ENCODE results near the gene HBS1L.

DNA sequence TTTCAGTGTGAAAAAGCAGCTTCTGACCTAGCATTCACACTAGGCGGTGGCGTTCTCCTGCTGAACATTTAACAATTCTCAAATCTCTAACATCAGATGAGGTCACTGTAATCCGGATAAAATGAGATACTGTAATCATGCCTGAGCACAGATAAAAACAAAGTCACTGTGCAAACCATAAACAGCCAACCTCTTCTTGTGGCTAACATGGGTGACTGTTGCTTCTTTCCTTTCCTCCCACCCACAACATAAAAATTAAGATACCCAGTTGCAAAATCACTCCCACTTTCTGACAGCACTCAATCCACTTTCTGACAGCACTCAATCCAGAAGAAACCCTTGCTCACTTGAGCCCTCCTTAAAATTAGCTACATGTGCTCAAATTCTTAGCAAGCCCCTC lies 93.3 kb downstream of the HBS1L start:
- TF ChIP-seq, protein P1, sequence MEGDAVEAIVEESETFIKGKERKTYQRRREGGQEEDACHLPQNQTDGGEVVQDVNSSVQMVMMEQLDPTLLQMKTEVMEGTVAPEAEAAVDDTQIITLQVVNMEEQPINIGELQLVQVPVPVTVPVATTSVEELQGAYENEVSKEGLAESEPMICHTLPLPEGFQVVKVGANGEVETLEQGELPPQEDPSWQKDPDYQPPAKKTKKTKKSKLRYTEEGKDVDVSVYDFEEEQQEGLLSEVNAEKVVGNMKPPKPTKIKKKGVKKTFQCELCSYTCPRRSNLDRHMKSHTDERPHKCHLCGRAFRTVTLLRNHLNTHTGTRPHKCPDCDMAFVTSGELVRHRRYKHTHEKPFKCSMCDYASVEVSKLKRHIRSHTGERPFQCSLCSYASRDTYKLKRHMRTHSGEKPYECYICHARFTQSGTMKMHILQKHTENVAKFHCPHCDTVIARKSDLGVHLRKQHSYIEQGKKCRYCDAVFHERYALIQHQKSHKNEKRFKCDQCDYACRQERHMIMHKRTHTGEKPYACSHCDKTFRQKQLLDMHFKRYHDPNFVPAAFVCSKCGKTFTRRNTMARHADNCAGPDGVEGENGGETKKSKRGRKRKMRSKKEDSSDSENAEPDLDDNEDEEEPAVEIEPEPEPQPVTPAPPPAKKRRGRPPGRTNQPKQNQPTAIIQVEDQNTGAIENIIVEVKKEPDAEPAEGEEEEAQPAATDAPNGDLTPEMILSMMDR (IDR thresholded peaks at IDR 0.05): no peak
- no peak for TF ChIP-seq POLR2A (IDR thresholded peaks at IDR 0.05)
- no peak for TF ChIP-seq POLR2AphosphoS5 (IDR thresholded peaks at IDR 0.05; ENCODE audit: insufficient read depth in 1 of 2, low read depth in 1 of 2)
